GM23338 (cell line): ENCODE results near the gene ARHGEF28. TPM values are rescaled to one million over a fixed set of nuclear protein-coding genes. Genes with fewer than 3 reads are reported as not detected.

Experiments used
- ATAC-seq: fragments of 200-7000 bp; cut with Tn5 transposase; 3 replicates; pipeline ENCODE4 v1.9.1; 2020
- DNase-seq: peaks from one replicate; pipeline ENCODE4 v3.0.0-alpha.2; 2015; ENCODE audit warnings: low spot score
- H2AFZ ChIP-seq: fragments of 200-600 bp; sonication (generic); 2 replicates; pipeline ENCODE4 v1.8.0; 2016; ENCODE audit warnings: antibody characterized with exemption, mild to moderate bottlenecking, moderate library complexity
- H3F3A ChIP-seq: fragments of 200-600 bp; sonication (generic); replicated peaks from 2 replicates; pipeline ENCODE4 v1.8.0; 2017; ENCODE audit warnings: antibody characterized with exemption, mixed run types, low read depth
- H3K27ac ChIP-seq: fragments of 200-600 bp; sonication (generic); 2 replicates; pipeline ENCODE4 v1.6.1; 2016; ENCODE audit warnings: low read depth
- H3K27me3 ChIP-seq: fragments of 200-600 bp; sonication (generic); 2 replicates; pipeline ENCODE4 v1.8.0; 2016; ENCODE audit warnings: mild to moderate bottlenecking, mixed run types, moderate library complexity; ENCODE audit not compliant: insufficient read depth
- H3K36me3 ChIP-seq: fragments of 200-600 bp; sonication (generic); 2 replicates; pipeline ENCODE4 v1.8.0; 2016; ENCODE audit warnings: mild to moderate bottlenecking; ENCODE audit not compliant: insufficient read depth
- H3K4me1 ChIP-seq: fragments of 200-600 bp; sonication (generic); 2 replicates; pipeline ENCODE4 v1.8.0; 2016; ENCODE audit warnings: mild to moderate bottlenecking, moderate library complexity; ENCODE audit not compliant: insufficient read depth
- H3K4me2 ChIP-seq: fragments of 200-600 bp; sonication (generic); 2 replicates; pipeline ENCODE4 v1.7.1; 2017; ENCODE audit warnings: mixed run types
- H3K4me3 ChIP-seq: fragments of 200-600 bp; sonication (generic); 2 replicates; pipeline ENCODE4 v1.6.1; 2016; ENCODE audit warnings: mixed run types
- H3K79me2 ChIP-seq: fragments of 200-600 bp; sonication (generic); replicated peaks from 2 replicates; pipeline ENCODE4 v1.8.0; 2017; ENCODE audit warnings: mild to moderate bottlenecking; ENCODE audit not compliant: insufficient read depth
- H3K9me2 ChIP-seq: fragments of 200-600 bp; sonication (generic); 2 replicates; pipeline ENCODE4 v1.8.0; 2017; ENCODE audit not compliant: insufficient read depth
- H4K20me1 ChIP-seq: fragments of 200-600 bp; sonication (generic); replicated peaks from 2 replicates; pipeline ENCODE4 v1.8.0; 2017; ENCODE audit warnings: mild to moderate bottlenecking; ENCODE audit not compliant: insufficient read depth
- H3K27ac Mint-ChIP-seq: 2 replicates; pipeline ENCODE4 v1.8.0; 2020; ENCODE audit warnings: inconsistent platforms, mild to moderate bottlenecking, moderate library complexity, mixed read lengths
- H3K27me3 Mint-ChIP-seq: 3 replicates; pipeline ENCODE4 v1.8.0; 2022; ENCODE audit warnings: low read depth, mild to moderate bottlenecking, moderate library complexity, mixed read lengths, inconsistent platforms; ENCODE audit not compliant: insufficient read depth, poor library complexity
- H3K36me3 Mint-ChIP-seq: 3 replicates; pipeline ENCODE4 v1.8.0; 2021; ENCODE audit warnings: low read depth, mild to moderate bottlenecking, inconsistent platforms, moderate library complexity, mixed read lengths
- H3K4me1 Mint-ChIP-seq: 3 replicates; pipeline ENCODE4 v1.8.0; 2020; ENCODE audit warnings: mild to moderate bottlenecking, inconsistent platforms, mixed read lengths
- H3K4me3 Mint-ChIP-seq: 3 replicates; pipeline ENCODE4 v1.8.0; 2021; ENCODE audit warnings: moderate library complexity, mild to moderate bottlenecking, inconsistent platforms, mixed read lengths
- H3K9me3 Mint-ChIP-seq: 3 replicates; pipeline ENCODE4 v1.8.0; 2020; ENCODE audit warnings: moderate library complexity, mild to moderate bottlenecking, inconsistent platforms, mixed read lengths
- CREB1 ChIP-seq: fragments of 250-450 bp; sonication (Bioruptor Pico); IDR thresholded peaks from 2 replicates; pipeline ENCODE4 v1.5.0; 2020; ENCODE audit warnings: low read depth, mild to moderate bottlenecking, moderate library complexity
- EZH2 ChIP-seq: fragments of 200-600 bp; sonication (generic); IDR thresholded peaks from one replicate; pipeline ENCODE4 v1.8.0; 2017; ENCODE audit warnings: antibody characterized with exemption, mild to moderate bottlenecking, low read depth; ENCODE audit not compliant: unreplicated experiment
- EZH2phosphoT487 ChIP-seq: fragments of 200-600 bp; sonication (generic); IDR thresholded peaks from one replicate; pipeline ENCODE4 v1.8.1; 2018; ENCODE audit warnings: antibody characterized with exemption; ENCODE audit not compliant: unreplicated experiment
- POLR2AphosphoS5 ChIP-seq: IDR thresholded peaks from 2 replicates; pipeline ENCODE4 v1.6.1; 2016; ENCODE audit warnings: antibody characterized with exemption, low read depth
- ZNF114 ChIP-seq: fragments of 250-450 bp; sonication (Bioruptor Pico); IDR thresholded peaks from 2 replicates; pipeline ENCODE4 v1.5.0; 2020; ENCODE audit warnings: mild to moderate bottlenecking, moderate library complexity
- ZNF331 ChIP-seq: fragments of 250-450 bp; sonication (Bioruptor Pico); IDR thresholded peaks from 2 replicates; pipeline ENCODE4 v1.5.0; 2020; ENCODE audit warnings: low read depth, mild to moderate bottlenecking, moderate library complexity
- polyA plus RNA-seq: library from polyadenylated mRNA; unstranded; fragments of >200 nt; fragmentation: Nextera tagmentation; extraction: Ambion mirVana; gene quantifications from 2 replicates; pipeline ENCODE4 v1.2.1, GENCODE V29; 2016
- total RNA-seq: library from RNA; depleted of rRNA; stranded (reverse); fragments of >200 nt; shearing (Covaris generic); gene quantifications from 2 replicates; pipeline ENCODE4 v1.2.3, GENCODE V29; 2014
- TF ChIP-seq, protein P1 (sequence below), 2 experiments: fragments of 200-600 bp in 1 of 2; sonication (generic) in 1 of 2; conservative IDR thresholded peaks; 2 replicates each; pipeline versions ENCODE4 v1.5.1 to v1.6.1; 2016 to 2017; ENCODE audit warnings: antibody characterized with exemption in 2 of 2, low read depth in 2 of 2, mild to moderate bottlenecking in 2 of 2, moderate library complexity in 1 of 2

ARHGEF28 gene
- total and polyA plus RNA-seq, 2 experiments from 2014 or later: 0.39 to 1.0 TPM

DNA sequence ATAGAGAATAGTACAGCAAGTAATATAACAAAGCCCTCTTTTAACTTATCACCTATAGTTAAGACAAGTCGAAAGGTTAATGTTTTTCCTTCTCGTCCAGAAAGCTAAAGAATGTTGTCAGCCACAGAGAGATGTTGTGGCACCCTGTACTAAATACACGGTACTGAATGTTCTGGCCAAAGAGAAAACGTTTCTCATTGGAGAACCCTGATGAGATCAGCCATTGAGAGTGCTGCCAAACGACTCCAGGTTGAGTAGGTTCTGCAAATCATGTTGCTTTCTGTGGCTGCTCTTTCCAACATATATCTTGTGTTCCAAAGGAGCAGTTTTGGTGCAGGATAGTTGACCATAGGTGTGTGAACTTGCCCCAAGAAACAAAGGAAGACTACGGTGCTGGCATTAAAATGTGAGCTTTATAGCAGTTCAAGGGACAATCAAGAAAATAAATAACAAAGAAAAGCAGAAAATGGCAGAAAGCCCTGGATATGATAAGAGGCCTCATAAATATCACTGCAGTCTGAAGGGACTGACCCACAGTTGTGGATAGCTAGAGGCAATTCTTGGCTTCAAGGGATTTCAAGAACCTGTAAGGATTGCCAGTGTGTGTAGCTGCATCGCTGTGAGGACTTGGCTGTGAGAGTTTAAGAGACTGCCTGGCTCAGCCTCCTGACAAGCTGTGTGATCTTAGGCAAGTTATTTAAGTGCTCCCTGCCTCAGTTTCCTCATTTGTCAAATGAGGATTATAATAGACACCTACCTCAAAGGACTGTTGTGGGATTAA, 102.7 kb downstream of the ARHGEF28 start:
- no peaks in the 10 kb centered on the region for H3K4me1 ChIP-seq
- no peaks in the 10 kb centered on the region for H3K79me2 ChIP-seq
- H3F3A ChIP-seq: no peaks in the 10 kb centered on the region
- Mint-ChIP-seq H3K36me3 (no peaks in the 10 kb centered on the region), H3K27ac (no peak overlapping the region), H3K4me1 (peaks cover 3% of the 10 kb centered on the region; the same call in 2 of the 3 replicates), H3K4me3 (no peak overlapping the region), H3K27me3 (no peaks in the 10 kb centered on the region), H3K9me3 (no peaks in the 10 kb centered on the region)
- TF ChIP-seq, protein P1, sequence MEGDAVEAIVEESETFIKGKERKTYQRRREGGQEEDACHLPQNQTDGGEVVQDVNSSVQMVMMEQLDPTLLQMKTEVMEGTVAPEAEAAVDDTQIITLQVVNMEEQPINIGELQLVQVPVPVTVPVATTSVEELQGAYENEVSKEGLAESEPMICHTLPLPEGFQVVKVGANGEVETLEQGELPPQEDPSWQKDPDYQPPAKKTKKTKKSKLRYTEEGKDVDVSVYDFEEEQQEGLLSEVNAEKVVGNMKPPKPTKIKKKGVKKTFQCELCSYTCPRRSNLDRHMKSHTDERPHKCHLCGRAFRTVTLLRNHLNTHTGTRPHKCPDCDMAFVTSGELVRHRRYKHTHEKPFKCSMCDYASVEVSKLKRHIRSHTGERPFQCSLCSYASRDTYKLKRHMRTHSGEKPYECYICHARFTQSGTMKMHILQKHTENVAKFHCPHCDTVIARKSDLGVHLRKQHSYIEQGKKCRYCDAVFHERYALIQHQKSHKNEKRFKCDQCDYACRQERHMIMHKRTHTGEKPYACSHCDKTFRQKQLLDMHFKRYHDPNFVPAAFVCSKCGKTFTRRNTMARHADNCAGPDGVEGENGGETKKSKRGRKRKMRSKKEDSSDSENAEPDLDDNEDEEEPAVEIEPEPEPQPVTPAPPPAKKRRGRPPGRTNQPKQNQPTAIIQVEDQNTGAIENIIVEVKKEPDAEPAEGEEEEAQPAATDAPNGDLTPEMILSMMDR (conservative IDR thresholded peaks at IDR 0.05; ENCODE audit: low read depth in 2 of 2): no peak
- TF ChIP-seq EZH2: no peak
- TF ChIP-seq CREB1 (CRISPR knock-in tag): no peak
- no peak for TF ChIP-seq ZNF114
- no peak for TF ChIP-seq POLR2AphosphoS5
- ATAC-seq (no peak), DNase-seq (no peak)
- no peak overlapping the region for H2AFZ ChIP-seq
- H3K4me3 ChIP-seq: no peak overlapping the region
- H3K36me3 ChIP-seq: no peaks in the 10 kb centered on the region
- H4K20me1 ChIP-seq: no peaks in the 10 kb centered on the region
- no peaks in the 10 kb centered on the region for H3K27me3 ChIP-seq
- H3K27ac ChIP-seq: no peak overlapping the region
- H3K9me2 ChIP-seq: no peaks in the 10 kb centered on the region
- H3K4me2 ChIP-seq: no peak overlapping the region

DNA sequence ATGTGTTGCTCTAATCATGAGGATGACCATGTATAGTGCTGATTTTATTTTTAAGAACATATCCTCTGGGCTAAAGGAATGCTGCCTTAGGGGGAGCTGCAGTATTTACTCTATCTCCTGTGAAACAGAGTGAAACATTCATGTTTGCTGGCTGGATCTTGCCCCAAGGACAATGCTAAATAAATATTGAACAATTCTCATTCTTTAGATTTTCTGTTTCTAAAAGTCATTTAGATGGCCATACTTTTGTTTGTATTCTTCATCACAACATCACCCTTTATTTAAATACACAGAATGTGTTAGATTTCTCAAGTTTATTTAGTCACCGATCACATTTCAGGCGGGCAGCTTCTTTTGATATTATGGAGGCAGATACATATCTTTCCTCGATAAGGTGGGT, 103.3 kb downstream of the ARHGEF28 start:
- Mint-ChIP-seq H3K4me1 (peaks cover 3% of the 10 kb centered on the region; the same call in 2 of the 3 replicates), H3K36me3 (no peaks in the 10 kb centered on the region)
- no peaks in the 10 kb centered on the region for H3K79me2 ChIP-seq

DNA sequence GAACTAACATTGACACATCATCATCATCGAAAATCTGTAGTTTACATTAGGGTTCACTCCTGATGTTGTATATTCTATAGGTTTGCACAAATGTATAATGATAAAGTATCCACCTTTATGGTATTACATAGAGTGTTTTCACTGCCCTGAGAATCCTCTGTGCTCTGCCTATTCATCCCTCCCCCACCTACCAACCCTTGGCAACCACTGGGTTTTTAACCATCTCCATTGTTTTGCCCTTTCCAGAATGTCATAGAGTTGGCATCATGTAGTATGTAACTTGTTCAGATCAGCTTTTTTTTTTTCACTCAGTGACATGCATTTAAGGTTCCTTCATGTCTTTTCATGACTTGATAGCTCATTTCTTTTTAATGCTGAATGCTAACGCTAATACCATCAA, 106.0 kb downstream of the ARHGEF28 start:
- H3K36me3 ChIP-seq: no peaks in the 10 kb centered on the region
- H3K36me3 Mint-ChIP-seq: no peaks in the 10 kb centered on the region
- H3K27ac ChIP-seq: no peak overlapping the region
- no peaks in the 10 kb centered on the region for H3K79me2 ChIP-seq
- H3K4me2 ChIP-seq: no peak overlapping the region
- H3K27me3 ChIP-seq: no peaks in the 10 kb centered on the region
- peaks cover 3% of the 10 kb centered on the region for H3K4me1 Mint-ChIP-seq
- H3K4me1 ChIP-seq: no peaks in the 10 kb centered on the region
- no peaks in the 10 kb centered on the region for H3K9me3 Mint-ChIP-seq
- no peak overlapping the region for H3K4me3 ChIP-seq
- H3K4me3 Mint-ChIP-seq: no peak overlapping the region
- H4K20me1 ChIP-seq: no peaks in the 10 kb centered on the region
- H3K27ac Mint-ChIP-seq: no peak overlapping the region
- no peak overlapping the region for H2AFZ ChIP-seq
- no peak for DNase-seq
- TF ChIP-seq EZH2: no peak
- no peak for TF ChIP-seq ZNF114
- no peak for TF ChIP-seq POLR2AphosphoS5
- H3K27me3 Mint-ChIP-seq: no peaks in the 10 kb centered on the region
- no peaks in the 10 kb centered on the region for H3K9me2 ChIP-seq
- no peaks in the 10 kb centered on the region for H3F3A ChIP-seq
- no peak for ATAC-seq

More for the DNA sequence above, 103.3 kb downstream of the ARHGEF28 start:
- Mint-ChIP-seq H3K4me3 (no peak overlapping the region), H3K27ac (no peak overlapping the region), H3K9me3 (no peaks in the 10 kb centered on the region), H3K27me3 (no peaks in the 10 kb centered on the region)
- no peak overlapping the region for H3K4me3 ChIP-seq
- H3K27ac ChIP-seq: no peak overlapping the region
- H3K27me3 ChIP-seq: no peaks in the 10 kb centered on the region
- H4K20me1 ChIP-seq: no peaks in the 10 kb centered on the region
- H2AFZ ChIP-seq: no peak overlapping the region
- DNase-seq: no peak
- H3F3A ChIP-seq: no peaks in the 10 kb centered on the region
- no peaks in the 10 kb centered on the region for H3K9me2 ChIP-seq
- TF ChIP-seq ZNF331 (CRISPR knock-in tag): no peak
- no peak for TF ChIP-seq EZH2phosphoT487
- no peaks in the 10 kb centered on the region for H3K4me1 ChIP-seq
- no peak for ATAC-seq
- no peaks in the 10 kb centered on the region for H3K36me3 ChIP-seq
- H3K4me2 ChIP-seq: no peak overlapping the region
